ENCODE results near the gene SLC35F3.
"Not testable (repeated sequence)": the region's sequence is repeated elsewhere in the genome, so short reads cannot be mapped to it uniquely, and the experiment has no call there.

SLC35F3 gene

DNA sequence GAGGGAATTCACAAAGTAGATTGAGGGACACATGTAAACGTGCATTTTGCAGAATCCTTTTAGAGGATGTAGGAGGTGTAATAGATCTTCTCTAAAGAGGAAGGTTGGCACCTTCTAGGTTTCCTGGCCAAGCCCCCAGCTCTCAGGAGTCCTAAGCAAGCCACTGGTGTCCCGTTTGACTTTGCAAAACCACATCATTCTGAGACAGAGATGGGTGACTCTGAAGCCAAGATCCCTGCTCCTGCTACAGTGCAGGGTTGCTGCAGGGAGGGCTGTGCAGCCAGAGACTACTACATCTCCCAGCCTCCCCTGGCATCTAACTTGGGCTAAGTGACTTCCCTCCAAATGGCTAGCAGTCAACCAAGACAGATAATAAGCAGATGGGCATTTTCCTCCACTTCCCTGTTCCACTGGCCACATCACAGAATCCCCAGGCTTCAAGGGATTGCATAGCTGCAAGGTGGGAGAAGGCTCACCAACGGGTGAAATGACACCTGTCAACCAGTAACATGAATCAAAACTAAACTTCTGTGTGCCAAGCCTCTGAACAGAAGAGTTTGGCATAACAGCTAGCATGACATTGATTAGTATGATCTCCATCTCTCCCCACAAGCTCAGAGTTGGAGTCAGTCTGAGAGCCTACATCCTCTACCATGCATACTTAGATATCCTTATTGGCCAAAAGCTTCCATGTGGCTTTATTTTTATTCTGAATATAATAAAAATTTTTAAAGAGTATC, 339.2 kb downstream of the SLC35F3 start:
- Histone ChIP-seq H3K79me1 (ENCODE audit: low read depth, low read length) (no peaks in the 10 kb centered on the region), H3K18ac (ENCODE audit: low read length) (no peak overlapping the region), H2BK120ac (ENCODE audit: low read depth, low read length) (no peak overlapping the region), H2BK15ac (ENCODE audit: low read length) (no peak overlapping the region), H2BK12ac (ENCODE audit: low read length) (no peak overlapping the region), H3K9ac (ENCODE audit: low read depth, low read length, poor library complexity) (no peak overlapping the region), H3K4me2 (ENCODE audit: insufficient read depth, low read length, poor library complexity, severe bottlenecking) (no peak overlapping the region), H3K9me3 (replicated peaks in 1 of 2; ENCODE audit: control insufficient read depth in 2 of 2, insufficient read depth in 1 of 2, low read depth in 1 of 2, low read length in 2 of 2) (peaks cover 2% of the 10 kb centered on the region in 2 donors), H3K23ac (ENCODE audit: low read depth, low read length, poor library complexity) (no peak overlapping the region), H2AFZ (ENCODE audit: low read length) (no peak overlapping the region), H4K91ac (ENCODE audit: low read depth, low read length, poor library complexity) (no peak overlapping the region), H3K4me3 (ENCODE audit: low read length in 2 of 2) (no peak overlapping the region), H3K27ac (replicated peaks; ENCODE audit: low read length) (no peak overlapping the region), H3K4me1 (ENCODE audit: control insufficient read depth in 2 of 2, insufficient read depth in 1 of 2, low read depth in 1 of 2, low read length in 2 of 2) (no peaks in the 10 kb centered on the region), H3K4ac (ENCODE audit: low read length) (no peak overlapping the region), H4K8ac (ENCODE audit: low read depth, low read length) (no peak overlapping the region), H3K27me3 (ENCODE audit: control insufficient read depth in 3 of 3, insufficient read depth in 3 of 3, low read depth in 1 of 3, low read length in 3 of 3) (peaks cover 0 to 9% (median 0%) of the 10 kb centered on the region in 3 experiments), H3K14ac (ENCODE audit: low read length) (no peak overlapping the region), H3K36me3 (replicated peaks in 1 of 2; ENCODE audit: control insufficient read depth in 2 of 2, insufficient read depth in 2 of 2, low read length in 2 of 2) (no peaks in the 10 kb centered on the region), H2BK5ac (ENCODE audit: low read length) (no peak overlapping the region), H2AK5ac (ENCODE audit: low read depth, low read length) (no peak overlapping the region)
- WGBS, 2 donors (ENCODE audit: extremely low coverage in 2 of 2, insufficient read length in 2 of 2, insufficient replicate concordance in 1 of 2), result no CpG with 5 or more reads among the region's 3 CpGs
- DNase-seq (ENCODE audit: low spot score), result no peak

DNA sequence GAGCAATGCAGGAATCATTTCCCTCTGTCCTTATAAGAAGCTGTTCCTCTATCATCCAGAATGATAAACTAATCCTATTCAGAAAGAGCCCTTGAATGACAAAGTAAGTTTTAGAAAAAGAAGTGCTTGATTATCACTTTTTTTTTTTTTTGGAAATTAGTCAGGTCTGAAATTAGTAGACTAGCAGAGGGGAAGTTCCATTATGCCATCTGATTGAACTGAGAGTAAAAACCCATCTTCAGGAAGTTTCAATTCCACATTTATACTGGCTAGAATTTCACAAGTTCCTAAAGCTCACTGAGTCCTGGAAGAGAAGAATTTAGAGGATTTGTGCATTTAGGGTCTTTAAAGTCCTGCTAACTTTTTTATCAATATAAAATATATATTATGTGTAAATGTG, 340.0 kb downstream of the SLC35F3 start:
- H2BK15ac ChIP-seq (ENCODE audit: low read length), result no peak overlapping the region
- H2BK120ac ChIP-seq (ENCODE audit: low read depth, low read length), result no peak overlapping the region
- H3K4ac ChIP-seq (ENCODE audit: low read length), result no peak overlapping the region
- H3K27me3 ChIP-seq (ENCODE audit: control insufficient read depth in 3 of 3, insufficient read depth in 3 of 3, low read depth in 1 of 3, low read length in 3 of 3), result peaks cover 0 to 8% (median 0%) of the 10 kb centered on the region in 3 experiments
- H3K27ac ChIP-seq (replicated peaks; ENCODE audit: low read length), result no peak overlapping the region
- no peak overlapping the region for H3K23ac ChIP-seq (ENCODE audit: low read depth, low read length, poor library complexity)
- no peak overlapping the region for H4K91ac ChIP-seq (ENCODE audit: low read depth, low read length, poor library complexity)
- no peak overlapping the region for H4K8ac ChIP-seq (ENCODE audit: low read depth, low read length)
- H3K9ac ChIP-seq (ENCODE audit: low read depth, low read length, poor library complexity), result no peak overlapping the region
- no peak overlapping the region for H3K4me3 ChIP-seq (ENCODE audit: low read length in 2 of 2)
- H2BK5ac ChIP-seq (ENCODE audit: low read length), result no peak overlapping the region
- no peaks in the 10 kb centered on the region for H3K36me3 ChIP-seq (replicated peaks in 1 of 2; ENCODE audit: control insufficient read depth in 2 of 2, insufficient read depth in 2 of 2, low read length in 2 of 2)
- peaks cover 2 to 7% of the 10 kb centered on the region in 2 donors for H3K9me3 ChIP-seq (replicated peaks in 1 of 2; ENCODE audit: control insufficient read depth in 2 of 2, insufficient read depth in 1 of 2, low read depth in 1 of 2, low read length in 2 of 2)
- H2AK5ac ChIP-seq (ENCODE audit: low read depth, low read length), result no peak overlapping the region
- H3K18ac ChIP-seq (ENCODE audit: low read length), result no peak overlapping the region
- H3K4me1 ChIP-seq (ENCODE audit: control insufficient read depth in 2 of 2, insufficient read depth in 1 of 2, low read depth in 1 of 2, low read length in 2 of 2), result no peaks in the 10 kb centered on the region
- DNase-seq (ENCODE audit: low spot score), result no peak
- H2BK12ac ChIP-seq (ENCODE audit: low read length), result no peak overlapping the region
- no peaks in the 10 kb centered on the region for H3K79me1 ChIP-seq (ENCODE audit: low read depth, low read length)
- no peak overlapping the region for H3K4me2 ChIP-seq (ENCODE audit: insufficient read depth, low read length, poor library complexity, severe bottlenecking)
- H2AFZ ChIP-seq (ENCODE audit: low read length), result no peak overlapping the region
- H3K14ac ChIP-seq (ENCODE audit: low read length), result no peak overlapping the region

DNA sequence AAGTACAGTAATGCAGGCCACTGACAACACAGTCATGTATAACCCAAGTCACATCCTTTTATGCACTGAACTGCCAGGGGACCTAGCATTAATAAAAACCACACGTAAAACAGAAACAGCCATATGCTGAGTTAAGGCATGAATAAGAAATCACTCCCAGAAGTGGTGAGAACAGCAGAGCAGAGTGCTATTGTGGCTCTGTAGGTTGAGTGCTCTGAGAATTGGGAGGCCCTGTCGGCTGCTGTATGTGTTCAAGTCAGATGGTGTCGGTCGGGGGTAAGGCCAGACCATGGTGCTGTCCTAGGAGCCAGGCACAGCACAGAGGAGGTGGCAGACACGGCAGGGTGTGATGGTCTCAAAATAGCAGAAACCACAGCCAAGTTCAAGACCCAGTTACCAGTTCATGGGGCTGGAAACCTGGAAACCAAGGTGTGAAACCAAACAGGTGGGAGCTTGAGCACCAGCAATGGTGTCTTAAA, 342.2 kb downstream of the SLC35F3 start:
- H3K79me1 ChIP-seq (ENCODE audit: low read depth, low read length), result no peaks in the 10 kb centered on the region
- no peak overlapping the region for H2AK5ac ChIP-seq (ENCODE audit: low read depth, low read length)
- DNase-seq (ENCODE audit: low spot score), result no peak
- no peak overlapping the region for H3K18ac ChIP-seq (ENCODE audit: low read length)
- no peak overlapping the region for H3K27ac ChIP-seq (replicated peaks; ENCODE audit: low read length)
- peaks cover 2 to 7% of the 10 kb centered on the region in 2 donors for H3K9me3 ChIP-seq (replicated peaks in 1 of 2; ENCODE audit: control insufficient read depth in 2 of 2, insufficient read depth in 1 of 2, low read depth in 1 of 2, low read length in 2 of 2)
- no peak overlapping the region for H3K14ac ChIP-seq (ENCODE audit: low read length)
- peak overlapping the region; percentile 62 for H3K23ac ChIP-seq (ENCODE audit: low read depth, low read length, poor library complexity)
- no peak overlapping the region for H2BK12ac ChIP-seq (ENCODE audit: low read length)
- no peak overlapping the region for H2AFZ ChIP-seq (ENCODE audit: low read length)
- H3K4ac ChIP-seq (ENCODE audit: low read length), result no peak overlapping the region
- H3K4me1 ChIP-seq (ENCODE audit: control insufficient read depth in 2 of 2, insufficient read depth in 1 of 2, low read depth in 1 of 2, low read length in 2 of 2), result peaks cover 0 to 4% of the 10 kb centered on the region in 2 donors
- H3K4me3 ChIP-seq (ENCODE audit: low read length in 2 of 2), result no peak overlapping the region
- H3K27me3 ChIP-seq (ENCODE audit: control insufficient read depth in 3 of 3, insufficient read depth in 3 of 3, low read depth in 1 of 3, low read length in 3 of 3), result peaks cover 0 to 6% (median 0%) of the 10 kb centered on the region in 3 experiments
- no peak overlapping the region for H4K91ac ChIP-seq (ENCODE audit: low read depth, low read length, poor library complexity)
- no peaks in the 10 kb centered on the region for H3K36me3 ChIP-seq (replicated peaks in 1 of 2; ENCODE audit: control insufficient read depth in 2 of 2, insufficient read depth in 2 of 2, low read length in 2 of 2)
- no CpG with 5 or more reads among the region's 5 CpGs for WGBS, 2 donors (ENCODE audit: extremely low coverage in 2 of 2, insufficient read length in 2 of 2, insufficient replicate concordance in 1 of 2)
- no peak overlapping the region for H2BK5ac ChIP-seq (ENCODE audit: low read length)
- H3K4me2 ChIP-seq (ENCODE audit: insufficient read depth, low read length, poor library complexity, severe bottlenecking), result no peak overlapping the region
- no peak overlapping the region for H4K8ac ChIP-seq (ENCODE audit: low read depth, low read length)
- no peak overlapping the region for H3K9ac ChIP-seq (ENCODE audit: low read depth, low read length, poor library complexity)
- H2BK120ac ChIP-seq (ENCODE audit: low read depth, low read length), result no peak overlapping the region
- H2BK15ac ChIP-seq (ENCODE audit: low read length), result no peak overlapping the region

DNA sequence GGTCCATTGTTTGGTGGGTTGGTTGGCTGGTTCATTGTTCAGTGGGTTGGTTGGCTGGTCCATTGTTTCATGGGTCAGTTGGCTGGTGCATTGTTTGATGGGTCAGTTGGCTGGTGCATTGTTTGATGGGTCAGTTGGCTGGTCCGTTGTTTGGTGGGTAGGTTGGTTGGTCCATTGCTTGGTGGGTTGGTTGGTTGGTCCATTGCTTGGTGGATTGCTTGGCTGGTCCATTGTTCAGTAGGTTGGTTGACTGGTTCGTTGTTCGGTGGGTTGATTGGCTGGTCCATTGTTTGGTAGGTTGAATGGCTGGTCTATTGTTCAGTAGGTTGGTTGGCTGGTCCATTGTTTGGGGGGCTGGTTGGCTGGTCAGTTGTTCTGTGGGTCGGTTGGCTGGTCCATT, 343.3 kb downstream of the SLC35F3 start:
- H2BK5ac ChIP-seq (ENCODE audit: low read length); H2BK120ac ChIP-seq (ENCODE audit: low read depth, low read length); H3K14ac ChIP-seq (ENCODE audit: low read length); H3K4me1 ChIP-seq (ENCODE audit: control insufficient read depth in 2 of 2, insufficient read depth in 1 of 2, low read depth in 1 of 2, low read length in 2 of 2); H3K18ac ChIP-seq (ENCODE audit: low read length); DNase-seq (ENCODE audit: low spot score); H3K9me3 ChIP-seq (replicated peaks in 1 of 2; ENCODE audit: control insufficient read depth in 2 of 2, insufficient read depth in 1 of 2, low read depth in 1 of 2, low read length in 2 of 2); H3K4me2 ChIP-seq (ENCODE audit: insufficient read depth, low read length, poor library complexity, severe bottlenecking); H4K8ac ChIP-seq (ENCODE audit: low read depth, low read length); H3K36me3 ChIP-seq (replicated peaks in 1 of 2; ENCODE audit: control insufficient read depth in 2 of 2, insufficient read depth in 2 of 2, low read length in 2 of 2); H2AK5ac ChIP-seq (ENCODE audit: low read depth, low read length); H3K79me1 ChIP-seq (ENCODE audit: low read depth, low read length); H3K9ac ChIP-seq (ENCODE audit: low read depth, low read length, poor library complexity); H3K4ac ChIP-seq (ENCODE audit: low read length); H2BK15ac ChIP-seq (ENCODE audit: low read length); H2AFZ ChIP-seq (ENCODE audit: low read length); H2BK12ac ChIP-seq (ENCODE audit: low read length); H3K23ac ChIP-seq (ENCODE audit: low read depth, low read length, poor library complexity); H4K91ac ChIP-seq (ENCODE audit: low read depth, low read length, poor library complexity); H3K27me3 ChIP-seq (ENCODE audit: control insufficient read depth in 3 of 3, insufficient read depth in 3 of 3, low read depth in 1 of 3, low read length in 3 of 3); H3K27ac ChIP-seq (replicated peaks; ENCODE audit: low read length): not testable (repeated sequence)
- no CpG with 5 or more reads among the region's 4 CpGs for WGBS, 2 donors (ENCODE audit: extremely low coverage in 2 of 2, insufficient read length in 2 of 2, insufficient replicate concordance in 1 of 2)
- H3K4me3 ChIP-seq (ENCODE audit: low read length in 2 of 2), result peak overlapping the region in 1 of 2 donors; percentile 34

Measured in neuronal stem cell (in vitro differentiated cells).